ENCODE measurements around the gene FSIP2. TPM values are rescaled to one million over a fixed set of nuclear protein-coding genes. Genes with fewer than 3 reads are reported as not detected.

Gene FSIP2
- total and polyA plus RNA-seq, 8 donors: 0.19 to 32.5 (median 5.1) TPM

GRCh38 chr2:185823773-185824172, 85.2 kb downstream of the FSIP2 start:
- H3K4me3 ChIP-seq: no peak overlapping the region
- TF ChIP-seq EP300 (IDR thresholded peaks at IDR 0.05) (no peak), POLR2AphosphoS5 (IDR thresholded peaks at IDR 0.05) (no peak), POLR2A (IDR thresholded peaks at IDR 0.05) (no peak), CTCF (IDR thresholded peaks at IDR 0.05) (no peak)
- no peaks in the 10 kb centered on the region for H3K27me3 ChIP-seq
- H3K4me1 ChIP-seq: no peaks in the 10 kb centered on the region
- no peak for DNase-seq
- peaks cover 0 to 10% (median 0%) of the 10 kb centered on the region in 4 donors for H3K9me3 ChIP-seq
- intact Hi-C loops (cut with DNase I; ENCODE audit: low total_unique reads): no loop called here
- 93 to 97% (median 96%) methylated on average over 2 of the region's 2 CpGs for WGBS, 5 donors
- H3K36me3 ChIP-seq: no peaks in the 10 kb centered on the region
- no peak overlapping the region for H3K27ac ChIP-seq

DNA sequence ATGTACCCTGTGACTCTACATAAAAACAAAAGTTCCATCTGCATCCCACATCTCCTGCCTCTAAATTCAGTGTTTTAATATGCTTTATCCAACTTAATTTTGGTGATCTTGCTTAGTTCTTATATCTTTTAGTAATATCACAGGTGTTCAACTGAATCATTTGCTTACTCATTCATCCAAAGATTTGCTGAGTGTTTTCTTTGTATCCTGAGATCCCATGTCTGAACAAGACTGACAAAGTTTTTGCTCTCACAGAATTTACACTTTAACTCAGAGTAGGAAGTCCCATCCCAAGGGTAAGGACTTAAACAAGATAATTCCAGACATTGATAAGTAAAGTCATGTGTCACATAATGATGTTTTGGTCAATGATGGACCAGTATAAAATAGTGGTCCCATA, 87.0 kb downstream of the FSIP2 start:
- H3K27me3 ChIP-seq: no peaks in the 10 kb centered on the region
- intact Hi-C loops (cut with DNase I; ENCODE audit: low total_unique reads): no loop called here
- no peak overlapping the region for H3K4me3 ChIP-seq
- TF ChIP-seq EP300 (IDR thresholded peaks at IDR 0.05): no peak
- TF ChIP-seq CTCF (IDR thresholded peaks at IDR 0.05): no peak
- no peak for TF ChIP-seq POLR2AphosphoS5 (IDR thresholded peaks at IDR 0.05)
- no peak for TF ChIP-seq POLR2A (IDR thresholded peaks at IDR 0.05)
- H3K27ac ChIP-seq: no peak overlapping the region
- peaks cover 0 to 5% (median 2%) of the 10 kb centered on the region in 4 donors for H3K4me1 ChIP-seq
- H3K9me3 ChIP-seq: no peaks in the 10 kb centered on the region
- DNase-seq: no peak
- H3K36me3 ChIP-seq: no peaks in the 10 kb centered on the region

GRCh38 chr2:185828326-185828725, 89.7 kb downstream of the FSIP2 start:
- no peaks in the 10 kb centered on the region for H3K27me3 ChIP-seq
- intact Hi-C loops (cut with DNase I; ENCODE audit: low total_unique reads): no loop called here
- no peak for DNase-seq
- 56 to 68% (median 61%) methylated on average over 3 of the region's 3 CpGs for WGBS, 5 donors
- H3K36me3 ChIP-seq: no peaks in the 10 kb centered on the region
- H3K9me3 ChIP-seq: no peaks in the 10 kb centered on the region
- TF ChIP-seq EP300 (IDR thresholded peaks at IDR 0.05) (no peak), POLR2AphosphoS5 (IDR thresholded peaks at IDR 0.05) (no peak), POLR2A (IDR thresholded peaks at IDR 0.05) (no peak), CTCF (IDR thresholded peaks at IDR 0.05) (no peak)
- no peak overlapping the region for H3K27ac ChIP-seq
- H3K4me3 ChIP-seq: no peak overlapping the region
- peaks cover 0 to 5% (median 2%) of the 10 kb centered on the region in 4 donors for H3K4me1 ChIP-seq

GRCh38 chr2:185833864-185834263, 95.3 kb downstream of the FSIP2 start:
- Histone ChIP-seq H3K9me3 (peaks cover 0 to 18% (median 12%) of the 10 kb centered on the region in 4 donors), H3K36me3 (no peaks in the 10 kb centered on the region), H3K27ac (no peak overlapping the region), H3K4me1 (peaks cover 0 to 5% (median 2%) of the 10 kb centered on the region in 4 donors), H3K4me3 (no peak overlapping the region), H3K27me3 (no peaks in the 10 kb centered on the region)
- TF ChIP-seq POLR2AphosphoS5 (IDR thresholded peaks at IDR 0.05): no peak
- no peak for TF ChIP-seq EP300 (IDR thresholded peaks at IDR 0.05)
- TF ChIP-seq POLR2A (IDR thresholded peaks at IDR 0.05): no peak
- no peak for TF ChIP-seq CTCF (IDR thresholded peaks at IDR 0.05)
- intact Hi-C loops (cut with DNase I; ENCODE audit: low total_unique reads): no loop called here
- DNase-seq: no peak
- WGBS, 5 donors: 69 to 85% (median 80%) methylated on average over 1 of the region's 1 CpG

Measured in stomach (tissue), 9 donors.